GM08714 (cell line): ENCODE results near the gene NDUFB11.
A peak's percentile ranks its signal among the peaks of the same experiment; 100 is the strongest.

Source experiments
- H3K4me3 ChIP-seq: fragments of 200-500 bp; sonication (Bioruptor generic); 2 replicates; pipeline ENCODE4 v1.5.1; 2014; ENCODE audit warnings: mild to moderate bottlenecking, low read length, inconsistent platforms
- ZNF274 ChIP-seq: IDR thresholded peaks from 2 replicates; pipeline ENCODE4 v1.6.1; 2012; ENCODE audit warnings: mild to moderate bottlenecking, low read depth, low read length

Gene NDUFB11

GRCh38 chrX:47168495-47169073 is 24.1 kb upstream of the NDUFB11 start:
- no peak for TF ChIP-seq ZNF274
- H3K4me3 ChIP-seq: no peak overlapping the region

GRCh38 chrX:47166126-47166525 is 21.6 kb upstream of the NDUFB11 start:
- no peak for TF ChIP-seq ZNF274
- no peak overlapping the region for H3K4me3 ChIP-seq

DNA sequence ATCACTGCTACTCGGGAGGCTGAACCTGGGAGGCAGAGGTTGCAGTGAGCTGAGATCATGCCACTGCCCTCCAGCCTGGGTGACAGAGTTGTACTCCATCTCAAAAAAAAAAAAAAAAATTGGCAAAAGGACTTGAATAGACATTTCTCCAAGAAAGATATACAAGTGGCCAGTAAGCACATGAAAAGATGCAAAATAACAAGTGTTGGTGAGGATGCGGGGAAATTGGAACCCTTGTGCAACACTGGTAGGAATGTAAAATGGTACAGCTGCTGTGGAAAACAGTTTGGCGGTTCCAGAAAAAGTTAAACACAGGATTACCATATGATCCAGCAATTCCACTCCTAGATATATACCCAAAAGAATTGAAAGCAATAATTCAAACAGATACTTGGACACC is 19.9 kb upstream of the NDUFB11 start:
- no peak for TF ChIP-seq ZNF274
- H3K4me3 ChIP-seq: no peak overlapping the region

DNA sequence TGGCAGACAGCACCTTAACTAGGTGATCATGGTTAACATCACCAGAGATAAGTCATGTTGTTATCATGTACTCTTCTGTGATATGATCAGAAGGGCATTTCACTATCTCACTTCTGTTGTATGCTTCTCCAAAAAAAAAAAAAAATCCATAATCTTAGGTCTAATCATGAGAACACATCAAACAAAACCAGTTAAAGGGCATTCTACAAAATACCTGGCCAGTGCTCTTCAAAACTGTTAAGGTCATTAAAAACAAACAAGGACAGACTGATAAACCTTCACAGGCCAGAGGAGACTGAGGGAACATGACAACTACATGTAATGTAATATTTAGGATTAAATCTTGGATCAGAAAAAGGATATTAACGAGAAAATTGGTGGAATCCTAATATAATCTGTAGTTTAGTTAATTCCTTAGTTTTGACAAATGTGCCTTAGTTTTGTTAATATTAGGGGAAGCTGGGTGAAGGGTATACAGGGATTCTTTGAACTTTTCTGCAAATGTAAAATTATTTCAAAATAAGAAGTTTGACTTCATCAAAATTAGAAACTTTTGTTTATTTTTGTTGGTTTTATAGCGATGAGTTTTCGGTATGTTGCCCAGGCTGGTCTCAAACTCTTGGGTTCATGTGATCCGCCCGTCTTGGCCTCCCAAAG is 18.6 kb upstream of the NDUFB11 start:
- no peak for TF ChIP-seq ZNF274
- H3K4me3 ChIP-seq: no peak overlapping the region

- no peak overlapping the region for H3K4me3 ChIP-seq
- TF ChIP-seq ZNF274: no peak
Observed at GRCh38 chrX:47160781-47161180, 16.3 kb upstream of the NDUFB11 start.

DNA sequence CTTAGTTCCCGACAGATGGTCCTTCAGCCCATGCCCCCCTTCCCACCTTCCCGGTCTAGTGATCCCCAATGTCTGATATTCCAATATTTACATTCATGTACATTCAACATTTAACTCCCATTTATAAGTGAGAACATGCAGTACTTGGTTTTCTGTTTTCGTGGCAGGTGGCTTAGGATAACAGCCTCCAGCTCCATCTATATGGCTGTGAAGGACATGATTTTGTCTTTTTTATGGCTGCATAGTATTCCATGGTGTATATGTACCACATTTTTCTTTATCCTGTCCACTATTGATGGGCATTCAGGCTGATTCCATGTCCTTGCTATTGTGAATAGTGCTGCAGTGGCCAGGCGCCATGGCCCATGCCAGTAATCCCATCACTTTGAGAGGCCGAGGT is 14.3 kb upstream of the NDUFB11 start:
- TF ChIP-seq ZNF274: no peak

DNA sequence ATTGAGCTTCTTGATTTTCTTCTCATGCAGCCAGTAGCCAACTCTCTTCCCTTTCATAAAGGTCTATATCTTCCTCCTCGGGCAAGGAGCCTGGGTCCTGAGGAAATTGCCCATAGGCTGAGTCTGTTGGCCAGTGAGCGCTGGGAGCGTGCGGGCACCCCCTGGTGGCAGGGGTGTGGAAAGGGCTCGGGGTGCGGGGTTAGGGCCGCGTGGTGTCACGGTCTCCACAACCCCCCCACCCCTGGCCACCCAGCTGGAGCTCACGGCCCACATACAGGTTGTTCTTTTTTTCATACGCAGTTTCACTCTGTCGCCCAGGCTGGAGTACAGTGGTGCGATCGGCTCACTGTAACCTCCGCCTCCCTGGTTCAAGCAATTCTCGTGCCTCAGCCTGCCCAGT is 13.6 kb upstream of the NDUFB11 start:
- no peak overlapping the region for H3K4me3 ChIP-seq
- TF ChIP-seq ZNF274: no peak

More for the DNA sequence above, 14.3 kb upstream of the NDUFB11 start:
- H3K4me3 ChIP-seq: no peak overlapping the region

GRCh38 chrX:47156611-47157520 is 12.4 kb upstream of the NDUFB11 start:
- TF ChIP-seq ZNF274: no peak
- no peak overlapping the region for H3K4me3 ChIP-seq

GRCh38 chrX:47151435-47151834 is 6.9 kb upstream of the NDUFB11 start:
- H3K4me3 ChIP-seq: no peak overlapping the region
- TF ChIP-seq ZNF274: no peak

DNA sequence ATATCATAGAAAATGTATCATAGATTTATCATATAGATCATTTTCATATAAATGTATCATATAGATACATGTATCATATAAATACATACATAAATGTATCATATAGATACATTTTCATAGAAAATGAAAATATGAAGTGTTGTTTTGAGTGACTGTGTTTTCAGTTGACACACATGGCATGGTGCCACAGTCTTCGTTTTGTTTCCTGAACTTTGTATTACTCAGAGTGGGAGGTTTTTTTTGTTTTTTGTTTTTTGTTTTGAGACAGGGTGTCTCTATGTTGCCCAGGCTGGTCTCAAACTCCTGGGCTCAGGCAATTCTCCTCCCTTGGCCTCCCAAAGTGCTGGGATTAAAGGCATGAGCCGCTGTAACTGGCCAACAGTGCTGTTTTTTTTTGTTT is 4.4 kb upstream of the NDUFB11 start:
- no peak for TF ChIP-seq ZNF274
- H3K4me3 ChIP-seq: no peak overlapping the region

GRCh38 chrX:47146936-47147859 is 2.7 kb upstream of the NDUFB11 start:
- no peak for TF ChIP-seq ZNF274
- peak overlapping the region; percentile 88; the same call in 1 of the 2 replicates for H3K4me3 ChIP-seq

- TF ChIP-seq ZNF274: no peak
- H3K4me3 ChIP-seq: peak overlapping the region; percentile 88
Observed at GRCh38 chrX:47146121-47146935, 1.8 kb upstream of the NDUFB11 start.
